PC-9 (cell line): ENCODE results near the gene SSTR3. TPM values are rescaled to one million over a fixed set of nuclear protein-coding genes. Genes with fewer than 3 reads are reported as not detected.
A peak's percentile ranks its signal among the peaks of the same experiment; 100 is the strongest.

ENCODE experiments used
- BruUV-seq: library from RNA; stranded (reverse); fragments of 400-500 nt; replicated peaks from 2 replicates; lab custom pipeline; 2021; lab: Mats Ljungman, UMichigan
- CTCF ChIA-PET: fragments of 300-600 bp; sonication (Branson Sonifier 250); formaldehyde crosslinking; loops from one replicate; lab custom pipeline; 2022; ENCODE audit warnings: antibody characterized with exemption; lab: Charles Lee
- POLR2A ChIA-PET: fragments of 300-600 bp; sonication (Branson Sonifier 250); formaldehyde crosslinking; loops from one replicate; lab custom pipeline; 2022; ENCODE audit warnings: antibody characterized with exemption; ENCODE audit not compliant: unreplicated experiment; lab: Charles Lee
- DNase-seq, 2 experiments: peaks; one replicate each; pipeline versions ENCODE4 v3.0.0 to v3.0.0-alpha.2; 2015 to 2022; ENCODE audit warnings: mixed read lengths in 1 of 2
- H2AFZ ChIP-seq: fragments of 200-600 bp; sonication (generic); 2 replicates; pipeline ENCODE4 v1.8.1; 2017; ENCODE audit warnings: antibody characterized with exemption
- H3F3A ChIP-seq: fragments of 200-600 bp; sonication (generic); 2 replicates; pipeline ENCODE4 v1.8.1; 2017; ENCODE audit warnings: antibody characterized with exemption, mild to moderate bottlenecking, low read depth; ENCODE audit not compliant: insufficient read depth
- H3K27ac ChIP-seq: fragments of 200-600 bp; sonication (generic); 2 replicates; pipeline ENCODE4 v1.6.1; 2016; ENCODE audit warnings: mixed run types
- H3K27me3 ChIP-seq: fragments of 200-600 bp; sonication (generic); 2 replicates; pipeline ENCODE4 v1.6.1; 2016; ENCODE audit warnings: low read depth, mixed run types; ENCODE audit not compliant: insufficient read depth
- H3K36me3 ChIP-seq: fragments of 200-600 bp; sonication (generic); 2 replicates; pipeline ENCODE4 v1.6.1; 2016; ENCODE audit warnings: low read depth, mixed run types
- H3K4me1 ChIP-seq: fragments of 200-600 bp; sonication (generic); replicated peaks from 2 replicates; pipeline ENCODE4 v1.6.1; 2016; ENCODE audit warnings: mixed run types; ENCODE audit not compliant: insufficient read depth
- H3K4me2 ChIP-seq: fragments of 200-600 bp; sonication (generic); 2 replicates; pipeline ENCODE4 v1.6.1; 2017; ENCODE audit warnings: mixed run types
- H3K4me3 ChIP-seq: fragments of 200-600 bp; sonication (generic); 2 replicates; pipeline ENCODE4 v1.6.1; 2016; ENCODE audit warnings: mixed run types
- H3K79me2 ChIP-seq: fragments of 200-600 bp; sonication (generic); 2 replicates; pipeline ENCODE4 v1.6.1; 2017; ENCODE audit warnings: low read depth, mixed run types
- H3K9me2 ChIP-seq: fragments of 200-600 bp; sonication (generic); 2 replicates; pipeline ENCODE4 v1.8.1; 2017; ENCODE audit warnings: mild to moderate bottlenecking; ENCODE audit not compliant: insufficient read depth
- H3K9me3 ChIP-seq: fragments of 200-600 bp; sonication (generic); 2 replicates; pipeline ENCODE4 v1.8.1; 2016; ENCODE audit warnings: low read depth; ENCODE audit not compliant: insufficient read depth
- H4K20me1 ChIP-seq: fragments of 200-600 bp; sonication (generic); 2 replicates; pipeline ENCODE4 v1.8.1; 2017; ENCODE audit not compliant: insufficient read depth
- CTCF ChIP-seq: fragments of 200-600 bp; sonication (generic); conservative IDR thresholded peaks from 2 replicates; pipeline ENCODE4 v1.6.1; 2017; ENCODE audit warnings: mixed run types, antibody characterized with exemption, mild to moderate bottlenecking, moderate library complexity
- EZH2 ChIP-seq: fragments of 200-600 bp; sonication (generic); IDR thresholded peaks from 2 replicates; pipeline ENCODE4 v1.8.0; 2017; ENCODE audit warnings: antibody characterized with exemption, low read depth
- intact Hi-C: fragments of 100-400 bp; cut with micrococcal nuclease; formaldehyde crosslinking; loops from one replicate; pipeline ENCODE4 v1.10.0; 2022; ENCODE audit not compliant: unreplicated experiment
- total RNA-seq: library from RNA; stranded (reverse); gene quantifications from 2 replicates; pipeline ENCODE4 v1.2.3, GENCODE V29; 2021

SSTR3 gene
- total RNA-seq, 1 experiment from 2014 or later, result not detected

- peaks cover 20% of the 10 kb centered on the region; the same call in 1 of the 2 replicates for H3K79me2 ChIP-seq
- intact Hi-C loops, result loop anchor here (1.0 to 10.0 kb wide), 9 partner anchors 42 to 867 kb away; no protein-coding TSS in a partner anchor
- peak overlapping the region; percentile 94 for H2AFZ ChIP-seq
- ChIA-PET POLR2A (interaction anchor here (0.6 to 1.3 kb wide), 5 partner anchors 29 to 424 kb away, joined by 3 to 21 read pairs (median 5); partner anchors contain the start of genes IFT27 and RAC2), CTCF (interaction anchor here (0.6 to 1.4 kb wide), 16 partner anchors 13 to 653 kb away, joined by 3 to 13 read pairs (median 4); no protein-coding TSS in a partner anchor)
- H3K4me1 ChIP-seq, result peaks cover 42% of the 10 kb centered on the region
- TF ChIP-seq CTCF (peak; percentile 49; the same call in 1 of the 2 replicates), EZH2 (no peak)
- no peaks in the 10 kb centered on the region for H3K27me3 ChIP-seq
- H3F3A ChIP-seq, result peaks cover 30% of the 10 kb centered on the region
- DNase-seq, result peak in 1 of 2 experiments; percentile 55
- H3K4me2 ChIP-seq, result peak overlapping the region; percentile 96
- no peaks in the 10 kb centered on the region for H3K36me3 ChIP-seq
- no TSS peak for BruUV-seq
- H4K20me1 ChIP-seq, result no peaks in the 10 kb centered on the region
- H3K27ac ChIP-seq, result peak overlapping the region; percentile 35; the same call in 1 of the 2 replicates
- peak overlapping the region; percentile 57 for H3K4me3 ChIP-seq
- no peaks in the 10 kb centered on the region for H3K9me2 ChIP-seq
- no peaks in the 10 kb centered on the region for H3K9me3 ChIP-seq
Observed at GRCh38 chr22:37199760-37200108, 12.5 kb downstream of the SSTR3 start.

- H3K4me2 ChIP-seq, result peak overlapping the region; percentile 96
- ChIA-PET POLR2A (interaction anchor here (0.6 to 1.3 kb wide), 6 partner anchors 9 to 423 kb away, joined by 3 to 21 read pairs (median 5); partner anchors contain the start of genes IFT27 and RAC2), CTCF (interaction anchor here (0.6 to 1.4 kb wide), 16 partner anchors 12 to 669 kb away, joined by 3 to 13 read pairs (median 4); no protein-coding TSS in a partner anchor)
- DNase-seq, result peak; percentile 95 to 100
- peaks cover 23% of the 10 kb centered on the region; the same call in 1 of the 2 replicates for H3K79me2 ChIP-seq
- H4K20me1 ChIP-seq, result no peaks in the 10 kb centered on the region
- peak overlapping the region; percentile 94 for H3K27ac ChIP-seq
- no peaks in the 10 kb centered on the region for H3K9me3 ChIP-seq
- no peaks in the 10 kb centered on the region for H3K36me3 ChIP-seq
- intact Hi-C loops, result loop anchor here (1.0 to 10.0 kb wide), 9 partner anchors 42 to 867 kb away; no protein-coding TSS in a partner anchor
- peaks cover 31% of the 10 kb centered on the region for H3F3A ChIP-seq
- H3K9me2 ChIP-seq, result no peaks in the 10 kb centered on the region
- peaks cover 46% of the 10 kb centered on the region for H3K4me1 ChIP-seq
- peak overlapping the region; percentile 94 for H2AFZ ChIP-seq
- no peaks in the 10 kb centered on the region for H3K27me3 ChIP-seq
- peak; percentile 91 for TF ChIP-seq CTCF
- no peak for TF ChIP-seq EZH2
- H3K4me3 ChIP-seq, result peak overlapping the region; percentile 77
- BruUV-seq, result no TSS peak
Observed at GRCh38 chr22:37199103-37199759, 13.0 kb downstream of the SSTR3 start.

- intact Hi-C loops, result loop anchor here (1.0 to 10.0 kb wide), 11 partner anchors 32 to 866 kb away; no protein-coding TSS in a partner anchor
- ChIA-PET CTCF (interaction anchor here (0.6 to 1.6 kb wide), 7 partner anchors 31 to 668 kb away, joined by 3 to 11 read pairs (median 4); no protein-coding TSS in a partner anchor), POLR2A (interaction anchor here (0.6 to 1.3 kb wide), 8 partner anchors 8 to 422 kb away, joined by 3 to 21 read pairs (median 6); partner anchors contain the start of genes IFT27, MPST, RAC2 and TST)
- H3K4me2 ChIP-seq, result peak overlapping the region; percentile 96
- peak; percentile 81 to 92 for DNase-seq
- no peaks in the 10 kb centered on the region for H3K9me3 ChIP-seq
- no peaks in the 10 kb centered on the region for H3K36me3 ChIP-seq
- H3K4me3 ChIP-seq, result peak overlapping the region; percentile 77
- peaks cover 39% of the 10 kb centered on the region for H3F3A ChIP-seq
- no peaks in the 10 kb centered on the region for H3K9me2 ChIP-seq
- peaks cover 23% of the 10 kb centered on the region; the same call in 1 of the 2 replicates for H3K79me2 ChIP-seq
- TF ChIP-seq CTCF (peak; percentile 95), EZH2 (no peak)
- H3K4me1 ChIP-seq, result peaks cover 50% of the 10 kb centered on the region
- BruUV-seq, result no TSS peak
- H3K27ac ChIP-seq, result peak overlapping the region; percentile 94
- peak overlapping the region; percentile 84 for H2AFZ ChIP-seq
- H3K27me3 ChIP-seq, result no peaks in the 10 kb centered on the region
- H4K20me1 ChIP-seq, result no peaks in the 10 kb centered on the region
Observed at GRCh38 chr22:37198258-37199102, 13.8 kb downstream of the SSTR3 start.
